Natural killer cell (primary cell): ENCODE data around the gene RERE. TPM values are rescaled to one million over a fixed set of nuclear protein-coding genes. Genes with fewer than 3 reads are reported as not detected.

ENCODE experiments used
- ATAC-seq, 3 donors: fragments of 150-1000 bp in 2 of 3; fragments of 200-7000 bp in 1 of 3; cut with Tn5 transposase; 1 replicate in 1 of 3; 2 replicates in 2 of 3; pipeline ENCODE4 v1.10.0; 2021; ENCODE audit warnings: mild to moderate bottlenecking in 2 of 3, moderate library complexity in 2 of 3
- DNase-seq, 2 donors: peaks; one replicate each; pipeline versions ENCODE4 v3.0.0 to v3.0.0-alpha.2; 2013 to 2021; ENCODE audit warnings: mixed read lengths in 1 of 2
- H3K27ac ChIP-seq: one replicate; pipeline ENCODE4 v1.5.1; 2013; ENCODE audit warnings: mild to moderate bottlenecking, low read length
- H3K27me3 ChIP-seq: one replicate; pipeline ENCODE4 v1.6.1; 2013; ENCODE audit warnings: low read length; ENCODE audit not compliant: control insufficient read depth, insufficient read depth
- H3K36me3 ChIP-seq: one replicate; pipeline ENCODE4 v1.6.1; 2013; ENCODE audit warnings: low read length; ENCODE audit not compliant: control insufficient read depth, insufficient read depth
- H3K4me1 ChIP-seq: one replicate; pipeline ENCODE4 v1.6.1; 2013; ENCODE audit warnings: low read length; ENCODE audit not compliant: control insufficient read depth, insufficient read depth
- H3K4me3 ChIP-seq: one replicate; pipeline ENCODE4 v1.5.1; 2013; ENCODE audit warnings: low read length
- H3K9me3 ChIP-seq: one replicate; pipeline ENCODE4 v1.6.1; 2013; ENCODE audit warnings: low read length; ENCODE audit not compliant: control insufficient read depth, insufficient read depth
- H3K27ac Mint-ChIP-seq, 2 donors: one replicate each; pipeline ENCODE4 v1.8.0; 2022; ENCODE audit warnings: mild to moderate bottlenecking in 2 of 2, mixed read lengths in 2 of 2, moderate library complexity in 1 of 2
- H3K27me3 Mint-ChIP-seq, 2 donors: one replicate each; pipeline ENCODE4 v1.8.0; 2022; ENCODE audit warnings: low read depth in 2 of 2, mixed read lengths in 2 of 2
- H3K36me3 Mint-ChIP-seq: one replicate; pipeline ENCODE4 v1.8.0; 2022; ENCODE audit warnings: mixed read lengths
- H3K4me1 Mint-ChIP-seq, 2 donors: one replicate each; pipeline ENCODE4 v1.8.0; 2022; ENCODE audit warnings: mixed read lengths in 2 of 2
- H3K4me3 Mint-ChIP-seq: one replicate; pipeline ENCODE4 v1.8.0; 2022; ENCODE audit warnings: mild to moderate bottlenecking, moderate library complexity, mixed read lengths
- H3K9me3 Mint-ChIP-seq, 2 donors: one replicate each; pipeline ENCODE4 v1.8.0; 2022; ENCODE audit warnings: mixed read lengths in 2 of 2
- CTCF ChIP-seq: fragments of 200-600 bp; IDR thresholded peaks from one replicate; pipeline ENCODE4 v1.8.0; 2022; ENCODE audit warnings: antibody characterized with exemption
- WGBS: methylation state at CpG from one replicate; pipeline ENCODE4 v1.1.7; 2013; ENCODE audit warnings: missing lambda C conversion rate; ENCODE audit not compliant: insufficient coverage; 5-methylcytosine and 5-hydroxymethylcytosine counted together
- intact Hi-C: fragments of 100-400 bp; cut with micrococcal nuclease; formaldehyde crosslinking; loops from one replicate; pipeline ENCODE4 v1.14.2; 2022
- total RNA-seq, 4 donors: library from RNA; stranded (reverse); fragments of 120-200 nt in 1 of 4; gene quantifications; one replicate each; pipeline versions ENCODE4 v1.2.3 to v1.2.4, GENCODE V29; 2013 to 2022

RERE gene
- total RNA-seq, 3 donors from 2014 or later (not counting 1 experiment from before 2014, with no cell fraction given): 67.7 to 76.0 (median 73.0) TPM

GRCh38 chr1:8540971-8541370, 276.5 kb downstream of the RERE start:
- intact Hi-C loops: no loop called here

GRCh38 chr1:8540261-8540941, 277.0 kb downstream of the RERE start:
- intact Hi-C loops: no loop called here
- H3K4me3 Mint-ChIP-seq: no peak overlapping the region
- no peak for ATAC-seq

More at GRCh38 chr1:8540971-8541370, 276.5 kb downstream of the RERE start:
- DNase-seq: no peak
- Mint-ChIP-seq H3K27me3 (no peaks in the 10 kb centered on the region), H3K27ac (no peak overlapping the region), H3K9me3 (no peaks in the 10 kb centered on the region), H3K36me3 (peaks cover 22% of the 10 kb centered on the region), H3K4me3 (no peak overlapping the region), H3K4me1 (no peaks in the 10 kb centered on the region)
- no peaks in the 10 kb centered on the region for H3K27me3 ChIP-seq
- no peak overlapping the region for H3K4me3 ChIP-seq
- no CpG with 5 or more reads among the region's 1 CpG for WGBS
- ATAC-seq: no peak
- no peaks in the 10 kb centered on the region for H3K9me3 ChIP-seq
- no peak for TF ChIP-seq CTCF
- no peaks in the 10 kb centered on the region for H3K4me1 ChIP-seq
- H3K36me3 ChIP-seq: peaks cover 3% of the 10 kb centered on the region
- H3K27ac ChIP-seq: no peak overlapping the region

DNA sequence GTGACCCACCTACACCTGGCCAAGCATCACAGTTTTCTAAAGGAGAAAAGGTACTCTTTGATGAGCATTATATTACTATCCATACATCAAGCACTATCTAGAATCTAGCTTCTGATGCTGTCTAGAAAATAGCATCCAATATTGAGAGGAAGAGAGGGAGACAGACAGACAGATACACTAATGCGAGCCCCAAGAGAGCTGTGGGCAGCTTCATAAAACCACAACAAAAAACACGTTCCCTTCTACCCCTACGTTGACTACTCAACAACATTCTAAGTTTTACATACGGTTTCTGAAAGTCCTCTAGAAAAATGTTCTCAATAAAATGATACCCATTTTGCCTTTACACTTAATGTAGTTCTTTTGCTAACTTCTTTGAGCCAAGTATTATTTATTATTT, 277.8 kb downstream of the RERE start:
- no peak overlapping the region for H3K27ac Mint-ChIP-seq
- Histone ChIP-seq H3K27me3 (no peaks in the 10 kb centered on the region), H3K4me1 (no peaks in the 10 kb centered on the region), H3K4me3 (no peak overlapping the region), H3K9me3 (no peaks in the 10 kb centered on the region), H3K27ac (no peak overlapping the region), H3K36me3 (peaks cover 3% of the 10 kb centered on the region)
- WGBS: 17% methylated on average over 3 of the region's 4 CpGs
- no peak for TF ChIP-seq CTCF
- intact Hi-C loops: no loop called here
- peaks cover 17% of the 10 kb centered on the region for H3K36me3 Mint-ChIP-seq
- ATAC-seq: no peak
- H3K4me3 Mint-ChIP-seq: no peak overlapping the region
- no peaks in the 10 kb centered on the region for H3K9me3 Mint-ChIP-seq
- no peak for DNase-seq
- H3K27me3 Mint-ChIP-seq: no peaks in the 10 kb centered on the region
- no peaks in the 10 kb centered on the region for H3K4me1 Mint-ChIP-seq

More at GRCh38 chr1:8540261-8540941, 277.0 kb downstream of the RERE start:
- Histone ChIP-seq H3K36me3 (peaks cover 3% of the 10 kb centered on the region), H3K27ac (no peak overlapping the region), H3K27me3 (no peaks in the 10 kb centered on the region), H3K4me1 (no peaks in the 10 kb centered on the region), H3K4me3 (no peak overlapping the region), H3K9me3 (no peaks in the 10 kb centered on the region)
- Mint-ChIP-seq H3K4me1 (no peaks in the 10 kb centered on the region), H3K27me3 (no peaks in the 10 kb centered on the region), H3K27ac (no peak overlapping the region), H3K9me3 (no peaks in the 10 kb centered on the region), H3K36me3 (peaks cover 22% of the 10 kb centered on the region)
- DNase-seq: no peak
- TF ChIP-seq CTCF: no peak
- no CpG with 5 or more reads among the region's 3 CpGs for WGBS

GRCh38 chr1:8538502-8538901, 278.9 kb downstream of the RERE start:
- 97% methylated on average over 2 of the region's 3 CpGs for WGBS
- no peak for DNase-seq
- Mint-ChIP-seq H3K27ac (no peak overlapping the region), H3K4me3 (no peak overlapping the region), H3K27me3 (no peaks in the 10 kb centered on the region), H3K36me3 (peaks cover 7% of the 10 kb centered on the region), H3K4me1 (peaks cover under 1% of the 10 kb centered on the region in 2 donors), H3K9me3 (no peaks in the 10 kb centered on the region)
- Histone ChIP-seq H3K36me3 (peaks cover 3% of the 10 kb centered on the region), H3K27me3 (no peaks in the 10 kb centered on the region), H3K4me3 (no peak overlapping the region), H3K4me1 (no peaks in the 10 kb centered on the region), H3K27ac (no peak overlapping the region), H3K9me3 (no peaks in the 10 kb centered on the region)
- no peak for TF ChIP-seq CTCF
- ATAC-seq: no peak
- intact Hi-C loops: no loop called here
